Measurements from ENCODE around the gene GNG12.

GRCh38 chr1:67761730-67762129, 71.5 kb downstream of the GNG12 start:
- TF ChIP-seq POLR2A (IDR thresholded peaks at IDR 0.05; ENCODE audit: low read depth, low read length) (no peak), SPI1 (IDR thresholded peaks at IDR 0.05; ENCODE audit: low read depth, low read length) (no peak), POU2F2 (IDR thresholded peaks at IDR 0.05; ENCODE audit: low read depth, low read length) (no peak)

Data from GM12891 (cell line).